Measurements from ENCODE around the gene ATP1A4.

The ATP1A4 gene

GRCh38 chr1:160178731-160179130 is 27.3 kb downstream of the ATP1A4 start:
- no peak for DNase-seq

GRCh38 chr1:160179336-160179735 is 27.9 kb downstream of the ATP1A4 start:
- no peak for DNase-seq

GRCh38 chr1:160186246-160186645 is 34.8 kb downstream of the ATP1A4 start:
- DNase-seq: no peak

GRCh38 chr1:160186729-160187128 is 35.3 kb downstream of the ATP1A4 start:
- DNase-seq: no peak

- no peak for DNase-seq
Measured at GRCh38 chr1:160187407-160187806, 36.0 kb downstream of the ATP1A4 start.

- no peak for DNase-seq
Measured at GRCh38 chr1:160188341-160188740, 36.9 kb downstream of the ATP1A4 start.

GRCh38 chr1:160189649-160190625 is 38.5 kb downstream of the ATP1A4 start, which contains the start of gene CASQ1:
CASQ1 (plus strand) TSS chr1:160190575; CDS start chr1:160190752, 177 bp downstream.
- no peak for DNase-seq

- DNase-seq: no peak
Measured at GRCh38 chr1:160191756-160192155, 40.4 kb downstream of the ATP1A4 start.

- DNase-seq: no peak
Measured at GRCh38 chr1:160192234-160192633, 40.8 kb downstream of the ATP1A4 start.

- DNase-seq: peak; percentile 70
Measured at GRCh38 chr1:160193091-160193819, 41.9 kb downstream of the ATP1A4 start.

GRCh38 chr1:160193832-160194736 is 42.7 kb downstream of the ATP1A4 start:
- no peak for DNase-seq

- DNase-seq: no peak
Measured at GRCh38 chr1:160194737-160195059, 43.3 kb downstream of the ATP1A4 start.

GRCh38 chr1:160196143-160196542 is 44.7 kb downstream of the ATP1A4 start:
- no peak for DNase-seq

GRCh38 chr1:160197231-160197630 is 45.8 kb downstream of the ATP1A4 start:
- no peak for DNase-seq

- DNase-seq: no peak
Measured at GRCh38 chr1:160200786-160201185, 49.4 kb downstream of the ATP1A4 start.

GRCh38 chr1:160204526-160205241 is 53.3 kb downstream of the ATP1A4 start:
- DNase-seq: no peak

GRCh38 chr1:160205242-160206035 is 54.0 kb downstream of the ATP1A4 start, which contains the start of gene PEA15:
PEA15 (plus strand) TSS chr1:160205384; CDS start chr1:160211545, 6,161 bp downstream.
- peak; percentile 42 for DNase-seq

- no peak for DNase-seq
Measured at GRCh38 chr1:160206036-160206389, 54.6 kb downstream of the ATP1A4 start.

GRCh38 chr1:160206421-160207117 is 55.2 kb downstream of the ATP1A4 start:
- DNase-seq: no peak

GRCh38 chr1:160207118-160207650 is 55.8 kb downstream of the ATP1A4 start:
- no peak for DNase-seq

Data from NCI-H2029 (cell line).